GM12878 (cell line): ENCODE data around the gene CAPN1. TPM values are rescaled to one million over a fixed set of nuclear protein-coding genes. Genes with fewer than 3 reads are reported as not detected.

Source experiments
- RB1 ChIP-seq: fragments of 450-650 bp; formaldehyde crosslinking; IDR thresholded peaks from 2 replicates; pipeline ENCODE4 v1.6.1; 2017; ENCODE audit warnings: mild to moderate bottlenecking, borderline replicate concordance
- RFX5 ChIP-seq: IDR thresholded peaks from 2 replicates; pipeline ENCODE4 v1.6.1; 2011; ENCODE audit warnings: low read depth, low read length, improper control_type of control experiment
- SPI1 ChIP-seq: IDR thresholded peaks from 2 replicates; pipeline ENCODE4 v1.6.1; 2011; ENCODE audit warnings: low read depth, mild to moderate bottlenecking, low read length, moderate library complexity, borderline replicate concordance; ENCODE audit not compliant: insufficient read depth
- polyA plus RNA-seq, 11 experiments: library from polyadenylated mRNA; depleted of rRNA in 4 of 11; unstranded in 6 of 11; stranded (reverse) in 5 of 11; fragments of >200 nt; fragmentation: Nextera tagmentation in 4 of 11; fragmentation: Illumina TruSeq in 1 of 11; extraction: Ambion mirVana in 4 of 11; extraction: Trizol in 1 of 11; gene quantifications; 1 replicate in 1 of 11; 2 replicates in 10 of 11; pipeline versions ENCODE4 v1.2.1 to v1.2.3, GENCODE V29; 2011 to 2016; ENCODE audit warnings: inconsistent platforms in 2 of 11, missing spikeins in 2 of 11, low read depth in 1 of 11
- total RNA-seq, 4 experiments: library from RNA; depleted of rRNA in 3 of 4; stranded (reverse); fragments of >200 nt in 3 of 4; fragmentation: Illumina TruSeq in 1 of 4; extraction: Trizol in 1 of 4; gene quantifications; 2 replicates each; pipeline versions ENCODE4 v1.2.1 to v1.2.3, GENCODE V29; 2013 to 2021
- TF ChIP-seq, protein P1 (sequence below): IDR thresholded peaks from 2 replicates; pipeline ENCODE4 v1.6.1; 2011; ENCODE audit warnings: borderline replicate concordance, low read depth, mild to moderate bottlenecking, moderate library complexity, mixed read lengths, low read length; ENCODE audit not compliant: insufficient read depth; ENCODE audit errors: extremely low read length
- TF ChIP-seq, protein P2 (sequence below): IDR thresholded peaks from 2 replicates; pipeline ENCODE4 v1.6.1; 2011; ENCODE audit warnings: borderline replicate concordance, low read depth, mild to moderate bottlenecking, moderate library complexity, low read length; ENCODE audit not compliant: insufficient read depth, poor library complexity, severe bottlenecking
- TF ChIP-seq, protein P3 (sequence below): fragments of 450-650 bp; IDR thresholded peaks from 2 replicates; pipeline ENCODE4 v1.6.1; 2018; ENCODE audit warnings: borderline replicate concordance, mild to moderate bottlenecking; ENCODE audit not compliant: partially characterized antibody
- TF ChIP-seq, protein P4 (sequence below): IDR thresholded peaks from 2 replicates; pipeline ENCODE4 v1.6.1; 2012; ENCODE audit warnings: low read depth, low read length, improper control_type of control experiment
- TF ChIP-seq, protein P5 (sequence below): fragments of 450-650 bp; IDR thresholded peaks from 2 replicates; pipeline ENCODE4 v1.6.1; 2017; ENCODE audit warnings: mild to moderate bottlenecking, moderate library complexity
- TF ChIP-seq, protein P6 (sequence below): fragments of 450-650 bp; IDR thresholded peaks from 2 replicates; pipeline ENCODE4 v1.6.1; 2016; ENCODE audit warnings: mild to moderate bottlenecking
- TF ChIP-seq, protein P7 (sequence below): IDR thresholded peaks from 2 replicates; pipeline ENCODE4 v1.6.1; 2011; ENCODE audit warnings: mild to moderate bottlenecking, low read depth, low read length, moderate library complexity; ENCODE audit not compliant: insufficient replicate concordance
- TF ChIP-seq, protein P8 (sequence below): fragments of 450-650 bp; IDR thresholded peaks from 2 replicates; pipeline ENCODE4 v1.6.1; 2017; ENCODE audit warnings: mild to moderate bottlenecking

CAPN1 gene
- total and polyA plus RNA-seq, 10 of the 15 experiments (the other 5 are each of a cell fraction or from before 2014, with no cell fraction given): 2.2 to 167 (median 77.3) TPM

DNA sequence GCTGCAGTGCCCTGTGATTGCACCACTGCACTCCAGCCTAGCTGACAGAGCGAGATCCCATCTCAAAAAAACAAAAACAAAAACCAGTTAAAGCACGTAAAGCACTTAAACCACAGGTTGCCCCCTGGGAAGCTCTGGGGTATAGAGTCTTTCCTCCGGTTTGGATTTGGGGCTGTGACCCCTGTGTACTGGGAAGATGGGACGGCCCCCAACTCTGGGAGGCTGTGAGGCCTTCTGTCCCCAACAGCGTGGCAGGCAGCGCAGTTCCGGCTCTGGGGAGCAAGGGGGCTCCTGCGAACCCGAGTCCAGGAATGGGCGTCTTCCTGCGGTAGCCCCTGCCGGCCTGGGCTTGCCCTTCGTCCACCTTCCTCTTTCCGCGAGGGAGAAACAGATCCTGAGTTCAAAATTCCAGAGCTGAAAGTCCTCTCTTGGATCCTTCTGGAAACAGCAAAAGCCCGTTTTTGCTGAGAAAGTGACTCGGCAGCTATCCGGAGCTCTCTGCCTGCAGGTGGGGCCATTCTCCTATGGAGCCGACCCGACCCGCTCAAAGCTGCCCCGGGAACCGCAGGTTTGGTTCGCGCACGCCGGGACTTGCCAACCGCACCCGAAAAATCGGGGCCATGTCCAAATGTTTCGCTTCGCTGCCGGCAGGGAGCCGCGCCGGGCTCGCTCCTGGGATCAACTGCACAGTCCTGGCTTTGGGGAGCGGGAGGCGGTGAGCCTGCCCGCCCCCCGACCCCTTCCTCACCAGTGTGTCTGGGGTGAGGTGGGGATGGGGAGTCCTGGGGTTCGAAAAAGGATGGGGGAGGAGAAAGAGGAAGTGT lies 43.8 kb downstream of the CAPN1 start (continued):
- peak; percentile 76; the same call in 1 of the 2 replicates for TF ChIP-seq SPI1
- no peak for TF ChIP-seq RFX5
- TF ChIP-seq, protein P1, sequence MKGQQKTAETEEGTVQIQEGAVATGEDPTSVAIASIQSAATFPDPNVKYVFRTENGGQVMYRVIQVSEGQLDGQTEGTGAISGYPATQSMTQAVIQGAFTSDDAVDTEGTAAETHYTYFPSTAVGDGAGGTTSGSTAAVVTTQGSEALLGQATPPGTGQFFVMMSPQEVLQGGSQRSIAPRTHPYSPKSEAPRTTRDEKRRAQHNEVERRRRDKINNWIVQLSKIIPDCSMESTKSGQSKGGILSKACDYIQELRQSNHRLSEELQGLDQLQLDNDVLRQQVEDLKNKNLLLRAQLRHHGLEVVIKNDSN: no peak
- TF ChIP-seq, protein P2, sequence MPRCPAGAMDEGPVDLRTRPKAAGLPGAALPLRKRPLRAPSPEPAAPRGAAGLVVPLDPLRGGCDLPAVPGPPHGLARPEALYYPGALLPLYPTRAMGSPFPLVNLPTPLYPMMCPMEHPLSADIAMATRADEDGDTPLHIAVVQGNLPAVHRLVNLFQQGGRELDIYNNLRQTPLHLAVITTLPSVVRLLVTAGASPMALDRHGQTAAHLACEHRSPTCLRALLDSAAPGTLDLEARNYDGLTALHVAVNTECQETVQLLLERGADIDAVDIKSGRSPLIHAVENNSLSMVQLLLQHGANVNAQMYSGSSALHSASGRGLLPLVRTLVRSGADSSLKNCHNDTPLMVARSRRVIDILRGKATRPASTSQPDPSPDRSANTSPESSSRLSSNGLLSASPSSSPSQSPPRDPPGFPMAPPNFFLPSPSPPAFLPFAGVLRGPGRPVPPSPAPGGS: no peak
- TF ChIP-seq, protein P3, sequence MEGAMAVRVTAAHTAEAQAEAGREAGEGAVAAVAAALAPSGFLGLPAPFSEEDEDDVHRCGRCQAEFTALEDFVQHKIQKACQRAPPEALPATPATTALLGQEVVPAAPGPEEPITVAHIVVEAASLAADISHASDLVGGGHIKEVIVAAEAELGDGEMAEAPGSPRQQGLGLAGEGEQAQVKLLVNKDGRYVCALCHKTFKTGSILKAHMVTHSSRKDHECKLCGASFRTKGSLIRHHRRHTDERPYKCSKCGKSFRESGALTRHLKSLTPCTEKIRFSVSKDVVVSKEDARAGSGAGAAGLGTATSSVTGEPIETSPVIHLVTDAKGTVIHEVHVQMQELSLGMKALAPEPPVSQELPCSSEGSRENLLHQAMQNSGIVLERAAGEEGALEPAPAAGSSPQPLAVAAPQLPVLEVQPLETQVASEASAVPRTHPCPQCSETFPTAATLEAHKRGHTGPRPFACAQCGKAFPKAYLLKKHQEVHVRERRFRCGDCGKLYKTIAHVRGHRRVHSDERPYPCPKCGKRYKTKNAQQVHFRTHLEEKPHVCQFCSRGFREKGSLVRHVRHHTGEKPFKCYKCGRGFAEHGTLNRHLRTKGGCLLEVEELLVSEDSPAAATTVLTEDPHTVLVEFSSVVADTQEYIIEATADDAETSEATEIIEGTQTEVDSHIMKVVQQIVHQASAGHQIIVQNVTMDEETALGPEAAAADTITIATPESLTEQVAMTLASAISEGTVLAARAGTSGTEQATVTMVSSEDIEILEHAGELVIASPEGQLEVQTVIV: no peak
- TF ChIP-seq, protein P4, sequence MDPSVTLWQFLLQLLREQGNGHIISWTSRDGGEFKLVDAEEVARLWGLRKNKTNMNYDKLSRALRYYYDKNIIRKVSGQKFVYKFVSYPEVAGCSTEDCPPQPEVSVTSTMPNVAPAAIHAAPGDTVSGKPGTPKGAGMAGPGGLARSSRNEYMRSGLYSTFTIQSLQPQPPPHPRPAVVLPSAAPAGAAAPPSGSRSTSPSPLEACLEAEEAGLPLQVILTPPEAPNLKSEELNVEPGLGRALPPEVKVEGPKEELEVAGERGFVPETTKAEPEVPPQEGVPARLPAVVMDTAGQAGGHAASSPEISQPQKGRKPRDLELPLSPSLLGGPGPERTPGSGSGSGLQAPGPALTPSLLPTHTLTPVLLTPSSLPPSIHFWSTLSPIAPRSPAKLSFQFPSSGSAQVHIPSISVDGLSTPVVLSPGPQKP: no peak
- TF ChIP-seq, protein P5, sequence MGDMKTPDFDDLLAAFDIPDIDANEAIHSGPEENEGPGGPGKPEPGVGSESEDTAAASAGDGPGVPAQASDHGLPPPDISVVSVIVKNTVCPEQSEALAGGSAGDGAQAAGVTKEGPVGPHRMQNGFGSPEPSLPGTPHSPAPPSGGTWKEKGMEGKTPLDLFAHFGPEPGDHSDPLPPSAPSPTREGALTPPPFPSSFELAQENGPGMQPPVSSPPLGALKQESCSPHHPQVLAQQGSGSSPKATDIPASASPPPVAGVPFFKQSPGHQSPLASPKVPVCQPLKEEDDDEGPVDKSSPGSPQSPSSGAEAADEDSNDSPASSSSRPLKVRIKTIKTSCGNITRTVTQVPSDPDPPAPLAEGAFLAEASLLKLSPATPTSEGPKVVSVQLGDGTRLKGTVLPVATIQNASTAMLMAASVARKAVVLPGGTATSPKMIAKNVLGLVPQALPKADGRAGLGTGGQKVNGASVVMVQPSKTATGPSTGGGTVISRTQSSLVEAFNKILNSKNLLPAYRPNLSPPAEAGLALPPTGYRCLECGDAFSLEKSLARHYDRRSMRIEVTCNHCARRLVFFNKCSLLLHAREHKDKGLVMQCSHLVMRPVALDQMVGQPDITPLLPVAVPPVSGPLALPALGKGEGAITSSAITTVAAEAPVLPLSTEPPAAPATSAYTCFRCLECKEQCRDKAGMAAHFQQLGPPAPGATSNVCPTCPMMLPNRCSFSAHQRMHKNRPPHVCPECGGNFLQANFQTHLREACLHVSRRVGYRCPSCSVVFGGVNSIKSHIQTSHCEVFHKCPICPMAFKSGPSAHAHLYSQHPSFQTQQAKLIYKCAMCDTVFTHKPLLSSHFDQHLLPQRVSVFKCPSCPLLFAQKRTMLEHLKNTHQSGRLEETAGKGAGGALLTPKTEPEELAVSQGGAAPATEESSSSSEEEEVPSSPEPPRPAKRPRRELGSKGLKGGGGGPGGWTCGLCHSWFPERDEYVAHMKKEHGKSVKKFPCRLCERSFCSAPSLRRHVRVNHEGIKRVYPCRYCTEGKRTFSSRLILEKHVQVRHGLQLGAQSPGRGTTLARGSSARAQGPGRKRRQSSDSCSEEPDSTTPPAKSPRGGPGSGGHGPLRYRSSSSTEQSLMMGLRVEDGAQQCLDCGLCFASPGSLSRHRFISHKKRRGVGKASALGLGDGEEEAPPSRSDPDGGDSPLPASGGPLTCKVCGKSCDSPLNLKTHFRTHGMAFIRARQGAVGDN: no peak
- TF ChIP-seq RB1: no peak
- TF ChIP-seq, protein P6, sequence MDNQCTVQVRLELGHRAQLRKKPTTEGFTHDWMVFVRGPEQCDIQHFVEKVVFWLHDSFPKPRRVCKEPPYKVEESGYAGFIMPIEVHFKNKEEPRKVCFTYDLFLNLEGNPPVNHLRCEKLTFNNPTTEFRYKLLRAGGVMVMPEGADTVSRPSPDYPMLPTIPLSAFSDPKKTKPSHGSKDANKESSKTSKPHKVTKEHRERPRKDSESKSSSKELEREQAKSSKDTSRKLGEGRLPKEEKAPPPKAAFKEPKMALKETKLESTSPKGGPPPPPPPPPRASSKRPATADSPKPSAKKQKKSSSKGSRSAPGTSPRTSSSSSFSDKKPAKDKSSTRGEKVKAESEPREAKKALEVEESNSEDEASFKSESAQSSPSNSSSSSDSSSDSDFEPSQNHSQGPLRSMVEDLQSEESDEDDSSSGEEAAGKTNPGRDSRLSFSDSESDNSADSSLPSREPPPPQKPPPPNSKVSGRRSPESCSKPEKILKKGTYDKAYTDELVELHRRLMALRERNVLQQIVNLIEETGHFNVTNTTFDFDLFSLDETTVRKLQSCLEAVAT: no peak
- TF ChIP-seq, protein P7, sequence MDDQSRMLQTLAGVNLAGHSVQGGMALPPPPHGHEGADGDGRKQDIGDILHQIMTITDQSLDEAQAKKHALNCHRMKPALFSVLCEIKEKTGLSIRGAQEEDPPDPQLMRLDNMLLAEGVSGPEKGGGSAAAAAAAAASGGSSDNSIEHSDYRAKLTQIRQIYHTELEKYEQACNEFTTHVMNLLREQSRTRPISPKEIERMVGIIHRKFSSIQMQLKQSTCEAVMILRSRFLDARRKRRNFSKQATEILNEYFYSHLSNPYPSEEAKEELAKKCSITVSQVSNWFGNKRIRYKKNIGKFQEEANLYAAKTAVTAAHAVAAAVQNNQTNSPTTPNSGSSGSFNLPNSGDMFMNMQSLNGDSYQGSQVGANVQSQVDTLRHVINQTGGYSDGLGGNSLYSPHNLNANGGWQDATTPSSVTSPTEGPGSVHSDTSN: no peak
- TF ChIP-seq, protein P8, sequence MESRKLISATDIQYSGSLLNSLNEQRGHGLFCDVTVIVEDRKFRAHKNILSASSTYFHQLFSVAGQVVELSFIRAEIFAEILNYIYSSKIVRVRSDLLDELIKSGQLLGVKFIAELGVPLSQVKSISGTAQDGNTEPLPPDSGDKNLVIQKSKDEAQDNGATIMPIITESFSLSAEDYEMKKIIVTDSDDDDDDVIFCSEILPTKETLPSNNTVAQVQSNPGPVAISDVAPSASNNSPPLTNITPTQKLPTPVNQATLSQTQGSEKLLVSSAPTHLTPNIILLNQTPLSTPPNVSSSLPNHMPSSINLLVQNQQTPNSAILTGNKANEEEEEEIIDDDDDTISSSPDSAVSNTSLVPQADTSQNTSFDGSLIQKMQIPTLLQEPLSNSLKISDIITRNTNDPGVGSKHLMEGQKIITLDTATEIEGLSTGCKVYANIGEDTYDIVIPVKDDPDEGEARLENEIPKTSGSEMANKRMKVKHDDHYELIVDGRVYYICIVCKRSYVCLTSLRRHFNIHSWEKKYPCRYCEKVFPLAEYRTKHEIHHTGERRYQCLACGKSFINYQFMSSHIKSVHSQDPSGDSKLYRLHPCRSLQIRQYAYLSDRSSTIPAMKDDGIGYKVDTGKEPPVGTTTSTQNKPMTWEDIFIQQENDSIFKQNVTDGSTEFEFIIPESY: no peak
